HG03066 (cell line): ENCODE results near the gene PNKP.

Experiments
- ATAC-seq: cut with Tn5 transposase; IDR thresholded peaks from one replicate; pipeline ENCODE4 v1.9.1; 2021; ENCODE audit warnings: low read depth; ENCODE audit not compliant: unreplicated experiment

Gene PNKP

GRCh38 chr19:49890349-49891311 lies 23.3 kb upstream of the PNKP start:
- no peak for ATAC-seq

DNA sequence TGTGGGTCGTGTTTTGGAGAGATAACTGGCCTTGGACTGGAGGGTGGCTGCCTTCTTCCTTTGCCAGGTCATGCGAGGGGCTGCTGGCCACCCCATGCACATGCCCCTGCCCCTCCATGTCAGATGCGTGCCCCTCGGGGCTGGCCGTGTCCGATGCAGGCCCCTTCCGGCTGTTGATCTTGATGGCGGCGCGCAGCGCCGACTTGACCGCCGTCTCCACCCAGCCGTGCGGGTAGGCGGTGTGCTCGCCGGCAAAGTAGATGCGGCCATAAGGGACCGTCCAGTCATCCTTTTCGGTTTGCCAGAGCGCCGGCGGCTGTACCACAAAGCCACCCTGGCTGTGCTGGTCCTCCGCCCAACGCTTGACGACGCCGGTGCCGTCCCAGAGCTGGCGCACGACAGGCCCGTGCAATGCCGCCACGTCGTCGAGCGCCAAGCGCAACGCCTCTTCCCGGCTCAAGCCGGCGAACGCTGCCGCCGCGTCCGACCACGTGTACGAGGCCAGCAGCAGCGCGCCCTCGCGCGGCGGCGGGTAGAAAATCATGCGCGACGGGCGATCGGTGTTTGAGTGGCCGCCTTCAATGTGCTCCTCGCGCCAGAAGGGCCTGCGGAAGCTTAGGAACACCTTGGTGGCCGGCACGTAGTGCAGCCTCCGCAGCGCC lies 22.4 kb upstream of the PNKP start:
- no peak for ATAC-seq

- ATAC-seq = no peak
Measured at GRCh38 chr19:49889038-49889686, 21.8 kb upstream of the PNKP start.

DNA sequence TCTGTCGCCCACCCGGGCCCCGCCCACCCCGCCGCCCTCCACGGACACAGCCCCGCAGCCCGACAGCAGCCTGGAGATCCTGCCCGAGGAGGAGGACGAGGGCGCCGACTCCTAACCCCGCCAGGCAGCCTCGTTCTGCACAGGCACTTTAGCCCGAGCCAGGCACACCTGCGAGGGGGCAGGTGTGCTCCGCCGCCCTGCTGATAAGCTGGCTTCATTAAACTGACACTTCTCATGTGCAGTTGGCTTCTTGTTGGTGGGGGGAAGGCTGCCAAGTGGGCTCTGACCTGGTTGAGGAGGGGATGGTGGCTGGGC lies 21.1 kb upstream of the PNKP start:
- no peak for ATAC-seq

GRCh38 chr19:49887665-49888509 lies 20.5 kb upstream of the PNKP start:
- no peak for ATAC-seq

- ATAC-seq = no peak
Measured at GRCh38 chr19:49887037-49887664, 19.8 kb upstream of the PNKP start.

- ATAC-seq = no peak
Measured at GRCh38 chr19:49884760-49885159, 17.4 kb upstream of the PNKP start.

DNA sequence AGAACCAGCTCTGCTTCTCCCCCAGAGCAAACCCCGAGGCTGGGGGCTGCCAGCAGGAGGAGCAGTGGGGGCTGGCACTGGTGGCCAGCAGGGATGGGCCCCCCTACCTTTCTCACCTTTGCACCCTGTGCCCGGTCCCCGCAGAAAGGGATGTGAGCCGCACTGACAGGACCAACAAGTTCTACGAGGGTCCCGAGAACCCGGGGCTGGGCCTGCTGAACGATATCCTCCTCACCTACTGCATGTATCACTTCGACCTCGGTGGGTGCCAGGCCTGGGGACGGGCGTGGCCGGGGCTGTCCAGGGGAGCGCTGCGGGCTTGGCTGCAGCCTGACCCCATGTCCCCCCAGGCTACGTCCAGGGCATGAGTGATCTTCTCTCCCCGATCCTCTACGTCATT lies 16.7 kb upstream of the PNKP start:
- ATAC-seq = no peak

GRCh38 chr19:49883094-49883493 lies 15.7 kb upstream of the PNKP start:
- no peak for ATAC-seq

DNA sequence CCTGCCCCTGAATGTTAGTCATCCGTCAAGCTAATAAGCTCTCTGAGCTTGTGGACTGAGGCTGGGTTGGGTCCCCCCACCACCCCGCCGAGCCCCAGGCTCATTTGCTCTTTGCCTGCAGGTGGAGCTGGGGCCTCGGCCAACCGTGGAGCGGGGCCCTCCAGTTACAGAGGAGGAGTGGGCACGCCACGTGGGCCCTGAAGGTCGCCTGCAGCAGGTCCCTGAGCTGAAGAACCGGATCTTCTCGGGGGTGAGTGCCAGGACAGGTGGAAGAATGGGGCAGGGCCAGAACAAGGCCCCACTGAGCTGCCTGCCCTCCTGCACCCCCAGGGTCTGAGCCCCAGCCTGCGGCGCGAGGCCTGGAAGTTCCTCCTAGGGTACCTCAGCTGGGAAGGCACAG lies 15.3 kb upstream of the PNKP start:
- ATAC-seq = no peak

- no peak for ATAC-seq
Measured at GRCh38 chr19:49881672-49882394, 14.5 kb upstream of the PNKP start.

DNA sequence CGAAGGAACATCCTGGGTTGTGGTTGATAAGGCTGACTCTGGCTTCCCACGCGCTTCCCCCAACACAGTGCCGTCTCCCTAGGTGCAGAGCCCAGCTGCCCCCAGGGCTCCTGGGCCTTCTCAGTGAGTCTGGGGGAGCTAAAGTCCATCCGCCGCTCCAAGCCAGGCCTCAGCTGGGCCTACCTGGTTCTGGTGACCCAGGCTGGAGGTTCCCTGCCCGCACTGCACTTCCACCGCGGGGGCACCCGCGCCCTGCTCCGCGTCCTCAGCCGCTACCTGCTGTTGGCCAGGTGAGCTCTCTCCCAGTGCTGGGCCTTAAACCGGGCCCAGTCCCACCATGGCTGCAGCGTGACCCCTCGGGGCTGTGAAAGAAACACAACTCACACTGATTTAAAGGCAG lies 13.8 kb upstream of the PNKP start:
- no peak for ATAC-seq

- ATAC-seq = no peak
Measured at GRCh38 chr19:49880162-49880869, 12.9 kb upstream of the PNKP start.

DNA sequence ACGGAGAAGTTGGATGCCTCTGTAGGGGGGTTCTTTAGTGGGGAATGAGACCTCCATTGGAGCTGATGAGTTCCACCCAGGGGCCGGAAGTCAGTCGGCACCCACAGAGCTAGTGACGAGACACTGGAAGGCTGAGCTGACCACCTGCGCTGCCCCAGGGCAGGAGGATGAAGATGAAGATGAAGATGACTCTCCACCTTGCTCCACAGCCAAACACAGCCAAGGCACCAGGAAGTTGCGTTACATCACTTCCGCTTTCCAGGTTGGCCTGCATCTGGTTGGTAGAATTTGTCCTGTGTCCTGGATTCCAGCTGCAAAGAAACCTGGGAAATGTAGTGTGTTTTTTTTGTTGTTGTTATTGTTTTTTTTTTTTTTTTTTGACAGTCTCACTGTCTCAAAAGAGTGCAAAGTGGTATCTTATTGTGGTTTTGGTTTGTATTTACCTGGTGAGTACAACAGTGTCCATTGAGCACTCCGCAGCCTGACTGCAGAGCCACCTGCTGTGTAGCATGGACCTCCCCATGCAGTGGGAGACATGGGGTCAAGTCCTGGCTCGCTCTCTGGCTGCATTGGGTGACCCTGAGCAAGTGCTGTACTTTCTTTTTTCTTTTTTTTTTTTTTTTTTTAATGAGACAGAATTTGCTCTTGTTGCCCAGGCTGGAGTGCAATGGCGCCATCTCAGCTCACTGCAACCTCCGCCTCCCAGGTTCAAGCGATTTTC lies 12.0 kb upstream of the PNKP start:
- no peak for ATAC-seq

- ATAC-seq = no peak
Measured at GRCh38 chr19:49878744-49879070, 11.3 kb upstream of the PNKP start.

- ATAC-seq = peak; percentile 46
Measured at GRCh38 chr19:49877879-49878743, 10.7 kb upstream of the PNKP start.

GRCh38 chr19:49877020-49877878 lies 9.9 kb upstream of the PNKP start, which contains the start of the genes AKT1S1 and TBC1D17:
TSS of gene AKT1S1 (minus strand) at chr19:49877355. CDS start at chr19:49873295, 4,060 bp downstream.
TSS of gene TBC1D17 (plus strand) at chr19:49877702. CDS start at chr19:49877724, 22 bp downstream.
- peak; percentile 70 for ATAC-seq
